A549 (cell line): Measurements from ENCODE around the gene BAZ1B. TPM values are rescaled to one million over a fixed set of nuclear protein-coding genes. Genes with fewer than 3 reads are reported as not detected.
"Not testable (repeated sequence)": the region's sequence is repeated elsewhere in the genome, so short reads cannot be mapped to it uniquely, and the experiment has no call there.

Experiments used
- ATAC-seq, 2 experiments: fragments of 200-7000 bp in 1 of 2; fragments of >200 bp in 1 of 2; cut with Nextera tagmentation in 1 of 2; cut with Tn5 transposase in 1 of 2; 3 replicates each; pipeline versions ENCODE4 v1.8.0 to v1.9.1; 2018 to 2020; ENCODE audit warnings: mild to moderate bottlenecking in 1 of 2, moderate library complexity in 1 of 2
- CTCF ChIA-PET: fragments of 300-600 bp; sonication (Branson Sonifier 250); formaldehyde crosslinking; extraction: SDS; loops from one replicate; lab custom pipeline; 2021; ENCODE audit warnings: antibody characterized with exemption, inconsistent platforms; lab: Yijun Ruan, JAX
- POLR2A ChIA-PET: fragments of 350-600 bp; formaldehyde crosslinking; extraction: SDS; loops from one replicate; lab custom pipeline; 2021; ENCODE audit warnings: antibody characterized with exemption, inconsistent platforms; lab: Yijun Ruan, JAX
- DNase-seq, 2 experiments: peaks; one replicate each; pipeline versions ENCODE4 v3.0.0 to v3.0.0-alpha.2; 2011 to 2016; ENCODE audit warnings: low read depth in 1 of 2, low spot score in 1 of 2
- FAIRE-seq: peaks from 2 replicates; lab custom pipeline; 2011; peaks lifted over from hg19 to GRCh38; lab: Jason Lieb, UNC
- H3K27ac ChIP-seq, 2 experiments: fragments of >200 bp; sonication (Bioruptor Twin); formaldehyde crosslinking; 3 replicates each; pipeline ENCODE4 v1.5.1; 2016 to 2017
- H3K4me1 ChIP-seq: fragments of >200 bp; sonication (Bioruptor Twin); formaldehyde crosslinking; 3 replicates; pipeline ENCODE4 v1.6.1; 2016
- H3K4me2 ChIP-seq: fragments of >200 bp; sonication (Bioruptor Twin); formaldehyde crosslinking; 3 replicates; pipeline ENCODE4 v1.6.1; 2016
- H3K4me3 ChIP-seq: fragments of >200 bp; sonication (Bioruptor Twin); formaldehyde crosslinking; 3 replicates; pipeline ENCODE4 v1.5.1; 2016
- H3K9me3 ChIP-seq: fragments of >200 bp; sonication (Bioruptor Twin); formaldehyde crosslinking; 3 replicates; pipeline ENCODE4 v1.6.1; 2016
- CEBPB ChIP-seq, 2 experiments: fragments of >200 bp in 1 of 2; sonication (Bioruptor Twin) in 1 of 2; formaldehyde crosslinking in 1 of 2; IDR thresholded peaks; 2 replicates each; pipeline ENCODE4 v1.6.1; 2012 to 2016
- EHMT2 ChIP-seq: fragments of 200-600 bp; sonication (generic); IDR thresholded peaks from 2 replicates; pipeline ENCODE4 v1.6.1; 2016; ENCODE audit warnings: antibody characterized with exemption, low read depth, mild to moderate bottlenecking, moderate library complexity
- EP300 ChIP-seq, 2 experiments: fragments of >200 bp; sonication (Bioruptor Twin); formaldehyde crosslinking; IDR thresholded peaks; 2 replicates in 1 of 2; 3 replicates in 1 of 2; pipeline ENCODE4 v1.6.1; 2016 to 2017
- ESRRA ChIP-seq: fragments of 150-350 bp; IDR thresholded peaks from 2 replicates; pipeline ENCODE4 v1.6.1; 2014; ENCODE audit warnings: mild to moderate bottlenecking, low read length, borderline replicate concordance
- FOSB ChIP-seq: fragments of 250-450 bp; sonication (Bioruptor Pico); IDR thresholded peaks from 2 replicates; pipeline ENCODE4 v1.5.0; 2020; ENCODE audit warnings: mild to moderate bottlenecking, moderate library complexity
- FOXS1 ChIP-seq: fragments of 250-450 bp; sonication (Bioruptor Pico); IDR thresholded peaks from 2 replicates; pipeline ENCODE4 v1.5.0; 2020; ENCODE audit warnings: mild to moderate bottlenecking, moderate library complexity
- GATA3 ChIP-seq: IDR thresholded peaks from 2 replicates; pipeline ENCODE4 v1.6.1; 2012; ENCODE audit warnings: borderline replicate concordance
- HOXA7 ChIP-seq: fragments of 250-450 bp; sonication (Bioruptor Pico); IDR thresholded peaks from 2 replicates; pipeline ENCODE4 v1.5.0; 2020; ENCODE audit warnings: mild to moderate bottlenecking, moderate library complexity
- KDM1A ChIP-seq: fragments of 200-600 bp; sonication (generic); IDR thresholded peaks from 2 replicates; pipeline ENCODE4 v1.6.1; 2016; ENCODE audit warnings: low read depth, mild to moderate bottlenecking
- MAZ ChIP-seq: fragments of 150-350 bp; IDR thresholded peaks from 2 replicates; pipeline ENCODE4 v1.6.1; 2014; ENCODE audit warnings: antibody characterized with exemption, low read depth, low read length, borderline replicate concordance
- MYC ChIP-seq: IDR thresholded peaks from 2 replicates; pipeline ENCODE4 v1.6.1; 2012; ENCODE audit warnings: mild to moderate bottlenecking, inconsistent platforms, low read length, improper control_type of control experiment, borderline replicate concordance
- NFE2L2 ChIP-seq: fragments of 150-350 bp; conservative IDR thresholded peaks from 2 replicates; pipeline ENCODE4 v1.6.1; 2014; ENCODE audit warnings: low read length
- NR3C1 ChIP-seq: fragments of >200 bp; sonication (Bioruptor Twin); formaldehyde crosslinking; IDR thresholded peaks from 3 replicates; pipeline ENCODE4 v1.6.1; 2017
- SREBF2 ChIP-seq: fragments of 450-650 bp; IDR thresholded peaks from 2 replicates; pipeline ENCODE4 v1.6.1; 2014; ENCODE audit warnings: mild to moderate bottlenecking, moderate library complexity
- WGBS: methylation state at CpG from one replicate; pipeline ENCODE4 v1.1.6; 2017; ENCODE audit errors: missing lambda C conversion rate; 5-methylcytosine and 5-hydroxymethylcytosine counted together
- polyA plus RNA-seq, 4 experiments: library from polyadenylated mRNA; depleted of rRNA in 3 of 4; stranded (reverse); fragments of >200 nt; fragmentation: RNase III in 1 of 4; extraction: RNeasy Plus Mini Kit Qiagen cat#74134 plus additional on column Dnase treatment in 1 of 4; gene quantifications; 2 replicates in 3 of 4; 3 replicates in 1 of 4; pipeline ENCODE4 v1.2.3, GENCODE V29; 2011 to 2017
- TF ChIP-seq, protein P1 (sequence below): fragments of 250-450 bp; sonication (Bioruptor Pico); IDR thresholded peaks from 2 replicates; pipeline ENCODE4 v1.5.0; 2020; ENCODE audit warnings: low read depth, mild to moderate bottlenecking, moderate library complexity
- TF ChIP-seq, protein P2 (sequence below): IDR thresholded peaks from 2 replicates; pipeline ENCODE4 v1.6.1; 2012
- TF ChIP-seq, protein P3 (sequence below): fragments of 150-350 bp; IDR thresholded peaks from 2 replicates; pipeline ENCODE4 v1.6.1; 2014; ENCODE audit warnings: low read depth, mild to moderate bottlenecking, low read length
- TF ChIP-seq, protein P4 (sequence below): IDR thresholded peaks from 2 replicates; pipeline ENCODE4 v1.6.1; 2012
- TF ChIP-seq, protein P5 (sequence below): fragments of >200 bp; sonication (Bioruptor Twin); formaldehyde crosslinking; IDR thresholded peaks from 2 replicates; pipeline ENCODE4 v1.6.1; 2016

The BAZ1B gene
- polyA plus RNA-seq, 2 of the 4 experiments (the other 2 are of a cell fraction): 54.8 to 66.8 TPM

DNA sequence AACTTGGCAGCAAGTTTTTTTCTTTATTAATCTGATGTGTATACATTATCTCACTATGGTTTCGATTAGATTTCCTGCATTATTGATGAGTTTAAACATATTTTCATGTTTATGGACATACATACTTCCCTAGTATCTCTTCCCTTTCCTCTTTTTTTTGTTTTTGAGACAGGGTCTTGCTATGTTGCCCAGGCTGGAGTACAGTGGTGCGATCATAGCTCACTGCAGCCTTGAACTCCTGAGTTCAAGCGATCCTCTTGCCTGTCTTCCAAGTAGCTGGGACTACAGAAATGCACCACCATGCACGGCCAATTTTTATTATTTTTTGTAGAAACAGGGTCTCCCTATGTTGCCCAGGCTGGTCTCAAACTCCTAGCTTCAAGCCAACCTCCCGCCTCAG, 18.9 kb downstream of the BAZ1B start:
- POLR2A ChIA-PET: no interaction called here
- no peak for ATAC-seq
- DNase-seq: no peak
- no peaks in the 10 kb centered on the region for H3K4me1 ChIP-seq
- H3K4me3 ChIP-seq: no peak overlapping the region
- no peaks in the 10 kb centered on the region for H3K9me3 ChIP-seq
- no peak for FAIRE-seq
- no peak overlapping the region for H3K4me2 ChIP-seq
- CTCF ChIA-PET: interaction anchor here (0.9 kb wide), 1 partner anchor 51 kb away, joined by 4 read pairs; no protein-coding TSS in a partner anchor
- WGBS: 93% methylated on average over 5 of the region's 5 CpGs
- TF ChIP-seq MYC: no peak
- H3K27ac ChIP-seq: no peak overlapping the region

DNA sequence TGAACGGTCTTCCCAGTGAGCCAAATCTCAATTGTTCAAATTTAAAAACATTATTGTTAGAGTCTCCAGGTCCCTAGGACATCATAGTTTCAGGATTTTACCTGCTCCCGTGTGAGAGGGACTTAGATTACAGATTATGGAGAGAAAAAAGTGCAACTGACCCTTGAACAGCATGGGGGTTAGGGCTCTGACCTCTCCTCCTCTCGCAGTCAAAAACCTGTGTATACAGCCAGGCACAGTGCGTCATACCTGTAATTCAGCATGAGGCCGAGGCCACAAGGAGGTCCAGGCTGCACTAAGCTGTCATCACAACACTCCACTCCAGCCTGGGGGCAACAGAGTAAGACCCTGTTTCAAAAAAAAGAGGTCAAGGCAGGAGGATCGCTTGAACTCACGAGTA, 25.5 kb downstream of the BAZ1B start:
- ATAC-seq (no peak), FAIRE-seq (no peak), DNase-seq (no peak)
- ChIA-PET POLR2A (no interaction called here), CTCF (interaction anchor here (0.7 to 2.6 kb wide), 2 partner anchors 9 to 45 kb away, joined by 3 to 8 read pairs; no protein-coding TSS in a partner anchor)
- no peaks in the 10 kb centered on the region for H3K4me1 ChIP-seq
- no peak overlapping the region for H3K4me2 ChIP-seq
- WGBS: 94% methylated on average over 7 of the region's 7 CpGs
- H3K27ac ChIP-seq: no peak overlapping the region
- TF ChIP-seq NR3C1 (no peak), HOXA7 (CRISPR knock-in tag) (no peak), SREBF2 (no peak), MAZ (no peak), EP300 (IDR thresholded peaks at IDR 0.05) (no peak), EHMT2 (no peak), FOSB (CRISPR knock-in tag) (no peak), GATA3 (no peak), FOXS1 (CRISPR knock-in tag) (no peak), CEBPB (IDR thresholded peaks at IDR 0.05) (no peak), ESRRA (no peak), NFE2L2 (no peak)
- TF ChIP-seq, protein P1, sequence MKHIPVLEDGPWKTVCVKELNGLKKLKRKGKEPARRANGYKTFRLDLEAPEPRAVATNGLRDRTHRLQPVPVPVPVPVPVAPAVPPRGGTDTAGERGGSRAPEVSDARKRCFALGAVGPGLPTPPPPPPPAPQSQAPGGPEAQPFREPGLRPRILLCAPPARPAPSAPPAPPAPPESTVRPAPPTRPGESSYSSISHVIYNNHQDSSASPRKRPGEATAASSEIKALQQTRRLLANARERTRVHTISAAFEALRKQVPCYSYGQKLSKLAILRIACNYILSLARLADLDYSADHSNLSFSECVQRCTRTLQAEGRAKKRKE (CRISPR knock-in tag): no peak
- TF ChIP-seq, protein P2, sequence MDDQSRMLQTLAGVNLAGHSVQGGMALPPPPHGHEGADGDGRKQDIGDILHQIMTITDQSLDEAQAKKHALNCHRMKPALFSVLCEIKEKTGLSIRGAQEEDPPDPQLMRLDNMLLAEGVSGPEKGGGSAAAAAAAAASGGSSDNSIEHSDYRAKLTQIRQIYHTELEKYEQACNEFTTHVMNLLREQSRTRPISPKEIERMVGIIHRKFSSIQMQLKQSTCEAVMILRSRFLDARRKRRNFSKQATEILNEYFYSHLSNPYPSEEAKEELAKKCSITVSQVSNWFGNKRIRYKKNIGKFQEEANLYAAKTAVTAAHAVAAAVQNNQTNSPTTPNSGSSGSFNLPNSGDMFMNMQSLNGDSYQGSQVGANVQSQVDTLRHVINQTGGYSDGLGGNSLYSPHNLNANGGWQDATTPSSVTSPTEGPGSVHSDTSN: no peak
- TF ChIP-seq, protein P3, sequence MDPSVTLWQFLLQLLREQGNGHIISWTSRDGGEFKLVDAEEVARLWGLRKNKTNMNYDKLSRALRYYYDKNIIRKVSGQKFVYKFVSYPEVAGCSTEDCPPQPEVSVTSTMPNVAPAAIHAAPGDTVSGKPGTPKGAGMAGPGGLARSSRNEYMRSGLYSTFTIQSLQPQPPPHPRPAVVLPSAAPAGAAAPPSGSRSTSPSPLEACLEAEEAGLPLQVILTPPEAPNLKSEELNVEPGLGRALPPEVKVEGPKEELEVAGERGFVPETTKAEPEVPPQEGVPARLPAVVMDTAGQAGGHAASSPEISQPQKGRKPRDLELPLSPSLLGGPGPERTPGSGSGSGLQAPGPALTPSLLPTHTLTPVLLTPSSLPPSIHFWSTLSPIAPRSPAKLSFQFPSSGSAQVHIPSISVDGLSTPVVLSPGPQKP: no peak
- TF ChIP-seq, protein P4, sequence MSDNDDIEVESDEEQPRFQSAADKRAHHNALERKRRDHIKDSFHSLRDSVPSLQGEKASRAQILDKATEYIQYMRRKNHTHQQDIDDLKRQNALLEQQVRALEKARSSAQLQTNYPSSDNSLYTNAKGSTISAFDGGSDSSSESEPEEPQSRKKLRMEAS: no peak
- TF ChIP-seq, protein P5, sequence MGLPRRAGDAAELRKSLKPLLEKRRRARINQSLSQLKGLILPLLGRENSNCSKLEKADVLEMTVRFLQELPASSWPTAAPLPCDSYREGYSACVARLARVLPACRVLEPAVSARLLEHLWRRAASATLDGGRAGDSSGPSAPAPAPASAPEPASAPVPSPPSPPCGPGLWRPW: no peak
- H3K4me3 ChIP-seq: no peak overlapping the region
- no peaks in the 10 kb centered on the region for H3K9me3 ChIP-seq

DNA sequence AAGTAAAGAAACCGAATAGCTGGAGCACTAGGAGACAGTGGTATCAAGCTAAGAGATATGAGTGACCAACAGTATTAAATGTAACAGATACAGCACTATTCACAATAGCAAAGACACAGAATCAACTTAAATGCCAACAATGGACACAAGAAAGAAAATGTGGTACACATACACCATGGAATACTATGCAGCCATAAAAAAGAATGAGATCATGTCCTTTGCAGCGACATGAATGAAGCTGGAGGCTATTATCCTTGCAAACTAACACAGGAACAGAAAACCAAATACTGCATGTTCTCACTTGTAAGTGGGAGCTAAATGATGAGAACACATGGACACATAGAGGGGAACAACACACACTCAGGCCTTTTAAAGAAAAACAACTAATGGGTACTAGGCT, 26.6 kb downstream of the BAZ1B start:
- ATAC-seq, H3K27ac ChIP-seq, H3K4me2 ChIP-seq, DNase-seq, H3K4me3 ChIP-seq, POLR2A ChIA-PET, H3K4me1 ChIP-seq, H3K9me3 ChIP-seq, FAIRE-seq: not testable (repeated sequence)
- TF ChIP-seq KDM1A: peak; percentile 45; the same call in 1 of the 2 replicates
- CTCF ChIA-PET: interaction anchor here (0.6 kb wide), 1 partner anchor 244 kb away, joined by 3 read pairs; no protein-coding TSS in a partner anchor
- 99% methylated on average over 2 of the region's 2 CpGs for WGBS
